Measurements from ENCODE around the gene EXOC3. TPM values are rescaled to one million over a fixed set of nuclear protein-coding genes. Genes with fewer than 3 reads are reported as not detected.
"Not testable (repeated sequence)": the region's sequence is repeated elsewhere in the genome, so short reads cannot be mapped to it uniquely, and the experiment has no call there.

Gene EXOC3
- total RNA-seq, 1 donor = 31.8 TPM

DNA sequence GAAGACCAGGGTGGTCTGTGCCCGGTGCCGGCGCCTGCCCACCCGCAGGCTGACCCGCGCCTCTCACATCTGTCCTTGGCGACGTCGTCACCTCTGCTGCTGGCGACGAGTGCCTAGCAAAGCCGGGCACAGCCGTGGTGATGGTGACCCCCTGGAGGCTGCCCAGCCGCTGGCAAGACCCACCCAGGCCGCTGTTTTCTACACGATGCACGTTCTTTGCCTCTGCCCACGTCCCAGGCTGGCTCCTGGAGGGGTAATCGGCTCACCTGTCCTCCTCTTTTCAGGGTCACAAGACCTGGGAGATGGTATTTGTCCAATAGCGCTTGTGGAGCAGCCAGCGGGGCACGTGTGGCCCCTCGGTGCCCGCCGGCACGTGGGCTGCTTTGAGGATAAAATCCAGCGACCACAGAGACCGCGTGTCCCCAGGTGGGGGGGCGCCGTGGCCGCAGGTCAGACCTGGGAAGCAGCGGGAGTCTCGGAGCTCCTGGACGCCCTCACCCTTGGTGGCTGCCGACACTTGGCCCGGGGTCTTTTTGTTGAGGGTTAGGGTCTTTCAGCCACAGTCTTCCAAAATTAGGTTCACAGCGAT lies 51.8 kb downstream of the EXOC3 start:
- Histone ChIP-seq H3K9me3 (ENCODE audit: low read depth, low read length) (no peaks in the 10 kb centered on the region), H3K4me3 (ENCODE audit: low read length) (no peak overlapping the region), H3K27me3 (ENCODE audit: insufficient read depth, low read length) (no peaks in the 10 kb centered on the region), H3K4me1 (ENCODE audit: insufficient read depth, low read length) (no peaks in the 10 kb centered on the region)

DNA sequence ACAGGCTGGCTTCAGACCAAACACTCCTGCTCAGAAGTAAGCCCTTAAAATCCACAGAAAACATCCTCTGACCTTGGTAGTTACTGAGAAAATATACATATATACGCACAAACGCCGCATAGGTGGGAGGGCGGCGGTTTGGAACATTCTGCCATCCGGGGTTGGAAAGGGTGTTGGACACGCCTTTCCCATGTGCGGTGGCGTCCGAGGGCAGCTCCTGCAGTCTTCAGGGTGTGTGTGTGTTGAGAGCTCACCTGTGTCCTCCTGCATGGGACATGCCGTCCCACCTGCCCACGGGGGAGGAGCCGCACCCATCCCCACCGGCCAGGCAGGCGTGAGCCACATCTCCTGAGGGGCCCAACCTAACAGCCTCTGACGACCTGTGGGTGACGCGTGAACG lies 53.1 kb downstream of the EXOC3 start:
- no peak overlapping the region for H3K4me3 ChIP-seq (ENCODE audit: low read length)
- no peaks in the 10 kb centered on the region for H3K9me3 ChIP-seq (ENCODE audit: low read depth, low read length)
- H3K27me3 ChIP-seq (ENCODE audit: insufficient read depth, low read length) = peaks cover under 1% of the 10 kb centered on the region
- H3K4me1 ChIP-seq (ENCODE audit: insufficient read depth, low read length) = no peaks in the 10 kb centered on the region

DNA sequence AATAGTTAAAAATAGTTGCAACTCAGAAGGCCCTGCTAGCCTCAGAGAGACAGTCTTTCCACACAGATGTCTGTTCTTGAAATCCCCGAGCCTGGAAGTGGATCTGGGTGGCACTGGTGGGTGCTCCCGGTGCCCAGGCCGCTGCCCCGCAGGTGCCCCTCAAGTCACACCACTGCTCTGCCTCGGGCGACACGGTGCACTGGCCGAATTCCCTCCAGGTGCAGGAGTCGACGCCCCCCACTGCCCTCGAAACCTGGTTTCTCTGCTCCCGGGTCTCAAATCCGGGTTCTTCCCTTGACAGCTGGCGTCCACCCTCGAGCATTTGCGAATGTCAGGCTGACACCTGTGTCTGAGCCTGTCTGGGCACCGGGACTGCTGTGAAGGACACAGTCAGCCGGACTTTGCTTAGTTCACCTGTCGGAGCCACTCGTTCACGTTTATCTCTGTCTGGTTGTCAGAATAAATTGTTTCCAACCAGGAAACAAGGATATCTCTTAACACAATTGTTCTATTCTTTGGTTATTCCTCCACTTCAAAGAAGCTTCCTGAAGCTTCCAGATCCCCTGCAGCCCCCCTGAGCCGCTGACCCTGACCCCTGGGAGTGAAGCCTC lies 54.2 kb downstream of the EXOC3 start:
- Histone ChIP-seq H3K4me1 (ENCODE audit: insufficient read depth, low read length) (no peaks in the 10 kb centered on the region), H3K27me3 (ENCODE audit: insufficient read depth, low read length) (peaks cover 6% of the 10 kb centered on the region), H3K4me3 (ENCODE audit: low read length) (no peak overlapping the region), H3K9me3 (ENCODE audit: low read depth, low read length) (no peaks in the 10 kb centered on the region)

DNA sequence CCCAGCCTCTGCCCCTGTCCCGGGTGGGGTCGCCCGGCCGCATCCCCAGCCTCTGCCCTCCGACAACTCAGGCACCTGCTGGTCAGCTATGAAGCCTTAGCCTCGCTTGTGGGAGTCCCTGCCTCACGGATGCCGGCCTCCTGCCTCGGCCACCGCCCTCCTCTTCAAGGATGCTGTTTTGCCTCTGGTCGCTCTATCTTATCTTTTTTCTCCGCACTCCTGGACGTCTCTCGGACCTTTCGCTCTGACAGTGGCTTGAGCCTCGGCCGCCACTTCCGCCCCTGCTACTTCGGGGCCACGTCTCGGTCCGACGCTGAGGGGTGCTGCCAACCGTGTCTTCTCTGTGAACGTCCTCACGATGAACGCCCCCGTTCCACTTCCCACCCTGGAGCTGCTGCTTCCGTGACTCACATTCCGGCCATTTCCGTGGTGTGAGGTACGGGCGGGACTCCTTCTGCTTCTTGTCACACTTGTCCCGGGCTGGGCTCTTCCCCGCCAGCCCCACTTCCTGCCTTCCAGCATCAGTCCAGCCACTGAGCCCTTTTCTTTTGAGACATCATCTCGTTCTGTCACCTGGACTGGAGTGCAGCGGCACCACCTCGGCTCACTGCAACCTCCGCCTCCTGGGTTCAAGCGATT lies 55.0 kb downstream of the EXOC3 start:
- no peak overlapping the region for H3K4me3 ChIP-seq (ENCODE audit: low read length)
- no peaks in the 10 kb centered on the region for H3K9me3 ChIP-seq (ENCODE audit: low read depth, low read length)
- peaks cover 9% of the 10 kb centered on the region for H3K27me3 ChIP-seq (ENCODE audit: insufficient read depth, low read length)
- no peaks in the 10 kb centered on the region for H3K4me1 ChIP-seq (ENCODE audit: insufficient read depth, low read length)

DNA sequence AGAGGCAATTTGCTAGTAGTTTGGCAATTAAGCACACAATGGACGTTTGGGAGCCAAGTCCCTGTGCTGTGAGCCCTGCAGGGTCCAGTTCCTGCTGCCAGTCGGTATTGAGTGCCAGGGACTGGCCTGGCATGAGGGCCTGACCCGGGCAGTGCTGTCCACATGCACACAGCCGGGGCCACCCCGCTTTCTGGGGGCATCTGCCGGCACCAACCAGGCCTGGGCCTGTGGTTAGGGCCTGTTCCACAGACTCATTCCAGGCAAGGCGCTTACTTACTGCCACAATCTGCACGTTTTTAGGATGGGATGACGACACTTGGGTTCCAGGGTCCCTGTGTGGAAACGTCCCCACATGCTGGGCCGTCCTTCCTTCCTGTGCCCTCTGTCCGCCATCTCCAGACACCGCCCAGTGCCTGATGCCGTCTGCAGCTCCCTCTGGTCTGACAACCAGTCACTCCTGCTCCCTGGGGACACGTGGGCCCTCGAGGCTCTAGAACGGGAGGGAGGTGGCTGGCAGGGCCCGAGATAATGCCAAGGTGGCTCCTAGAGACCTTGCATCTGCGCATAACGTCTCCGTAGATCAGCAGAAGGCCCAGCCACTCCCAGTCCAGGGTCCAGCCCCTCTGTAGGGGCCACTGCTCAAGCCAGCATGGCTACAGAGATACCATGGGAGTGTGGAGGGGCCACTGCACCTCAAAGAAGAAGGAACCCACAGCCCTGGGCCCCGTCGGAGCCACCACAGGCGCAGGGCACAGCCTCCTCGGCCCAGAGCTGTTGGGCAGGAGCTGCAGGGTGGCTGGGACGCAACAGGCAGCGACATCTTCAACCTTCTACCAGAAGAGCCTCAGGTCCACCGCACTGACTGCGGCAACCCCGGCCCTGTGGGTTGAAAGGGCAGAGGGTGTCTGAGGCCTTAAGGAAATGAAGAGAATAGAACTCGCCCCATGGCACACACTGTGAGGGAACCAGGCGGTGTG lies 56.5 kb downstream of the EXOC3 start:
- Histone ChIP-seq H3K4me3 (ENCODE audit: low read length) (no peak overlapping the region), H3K27me3 (ENCODE audit: insufficient read depth, low read length) (peaks cover 12% of the 10 kb centered on the region), H3K9me3 (ENCODE audit: low read depth, low read length) (no peaks in the 10 kb centered on the region), H3K4me1 (ENCODE audit: insufficient read depth, low read length) (no peaks in the 10 kb centered on the region)

DNA sequence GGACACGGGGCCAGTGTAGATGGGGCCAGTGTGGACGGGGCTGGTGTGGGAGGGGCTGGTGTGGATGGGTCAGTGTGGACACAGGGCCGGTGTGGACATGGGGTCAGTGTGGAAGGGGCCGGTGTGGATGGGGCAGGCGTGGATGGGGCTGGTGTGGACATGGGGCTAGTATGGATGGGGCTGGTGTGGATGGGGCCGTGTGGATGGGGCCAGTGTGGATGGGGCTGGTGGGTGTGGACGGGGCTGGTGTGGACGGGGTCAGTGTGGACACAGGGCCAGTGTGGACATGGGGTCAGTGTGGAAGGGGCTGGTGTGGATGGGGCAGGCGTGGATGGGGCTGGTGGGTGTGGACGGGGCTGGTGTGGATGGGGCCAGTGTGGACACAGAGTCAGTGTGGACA lies 57.5 kb downstream of the EXOC3 start:
- no peaks in the 10 kb centered on the region for H3K4me1 ChIP-seq (ENCODE audit: insufficient read depth, low read length)
- no peaks in the 10 kb centered on the region for H3K9me3 ChIP-seq (ENCODE audit: low read depth, low read length)
- peaks cover 12% of the 10 kb centered on the region for H3K27me3 ChIP-seq (ENCODE audit: insufficient read depth, low read length)
- H3K4me3 ChIP-seq (ENCODE audit: low read length) = no peak overlapping the region

DNA sequence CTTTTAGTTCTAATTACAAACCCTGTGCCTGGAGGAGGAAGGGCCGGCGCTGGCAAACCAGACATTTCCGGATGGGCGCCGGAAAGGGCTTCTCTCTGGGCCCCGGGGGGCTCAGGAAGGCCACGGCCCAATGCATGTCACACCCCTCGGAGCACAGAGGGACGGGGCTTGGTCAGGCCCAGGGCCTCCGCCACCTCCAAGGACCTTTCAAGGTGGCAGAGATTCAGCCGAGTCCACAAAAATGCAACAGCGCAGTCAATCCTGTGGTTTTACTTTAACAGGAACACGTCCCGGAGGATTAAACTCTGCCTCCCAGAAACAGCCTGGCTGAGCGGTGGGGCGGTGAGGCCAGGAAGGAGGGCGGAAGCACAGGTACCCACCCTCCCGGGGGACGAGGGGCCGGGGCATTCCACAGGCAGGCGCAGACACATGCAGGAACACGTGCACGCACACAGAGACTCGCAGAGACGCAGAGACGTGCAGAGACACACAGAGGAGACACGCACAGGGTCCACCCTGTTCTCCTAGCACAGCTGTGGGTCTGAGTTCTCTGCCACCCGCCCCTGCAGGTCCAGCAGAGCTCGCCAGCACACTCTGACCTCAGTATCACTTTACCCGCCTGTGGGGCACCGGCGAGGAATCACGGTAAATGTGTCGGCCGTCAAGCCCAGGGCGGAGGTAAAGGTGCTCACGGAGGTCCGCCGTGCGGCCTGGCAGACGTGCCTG lies 58.3 kb downstream of the EXOC3 start:
- Histone ChIP-seq H3K27me3 (ENCODE audit: insufficient read depth, low read length) (peaks cover 12% of the 10 kb centered on the region), H3K4me3 (ENCODE audit: low read length) (no peak overlapping the region), H3K4me1 (ENCODE audit: insufficient read depth, low read length) (no peaks in the 10 kb centered on the region), H3K9me3 (ENCODE audit: low read depth, low read length) (no peaks in the 10 kb centered on the region)

DNA sequence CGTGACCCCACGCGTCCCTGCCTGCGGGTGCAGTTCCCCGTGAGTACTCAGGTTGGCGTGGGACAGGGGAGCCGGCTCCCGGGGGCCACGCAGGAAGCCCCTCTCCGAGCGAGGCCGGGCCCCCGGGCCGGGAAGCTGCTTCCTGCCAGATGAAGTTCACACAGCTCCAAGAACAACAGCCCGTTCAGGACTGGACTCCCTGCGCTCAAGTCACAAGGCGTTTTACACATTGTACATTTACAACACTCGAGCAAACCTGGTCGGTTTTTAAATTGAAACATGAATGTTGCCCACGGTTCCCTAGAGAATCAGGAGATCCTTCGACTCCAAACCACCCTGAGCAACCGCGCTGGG lies 58.8 kb downstream of the EXOC3 start:
- no peaks in the 10 kb centered on the region for H3K9me3 ChIP-seq (ENCODE audit: low read depth, low read length)
- H3K4me3 ChIP-seq (ENCODE audit: low read length) = no peak overlapping the region
- H3K4me1 ChIP-seq (ENCODE audit: insufficient read depth, low read length) = no peaks in the 10 kb centered on the region
- peaks cover 12% of the 10 kb centered on the region for H3K27me3 ChIP-seq (ENCODE audit: insufficient read depth, low read length)

DNA sequence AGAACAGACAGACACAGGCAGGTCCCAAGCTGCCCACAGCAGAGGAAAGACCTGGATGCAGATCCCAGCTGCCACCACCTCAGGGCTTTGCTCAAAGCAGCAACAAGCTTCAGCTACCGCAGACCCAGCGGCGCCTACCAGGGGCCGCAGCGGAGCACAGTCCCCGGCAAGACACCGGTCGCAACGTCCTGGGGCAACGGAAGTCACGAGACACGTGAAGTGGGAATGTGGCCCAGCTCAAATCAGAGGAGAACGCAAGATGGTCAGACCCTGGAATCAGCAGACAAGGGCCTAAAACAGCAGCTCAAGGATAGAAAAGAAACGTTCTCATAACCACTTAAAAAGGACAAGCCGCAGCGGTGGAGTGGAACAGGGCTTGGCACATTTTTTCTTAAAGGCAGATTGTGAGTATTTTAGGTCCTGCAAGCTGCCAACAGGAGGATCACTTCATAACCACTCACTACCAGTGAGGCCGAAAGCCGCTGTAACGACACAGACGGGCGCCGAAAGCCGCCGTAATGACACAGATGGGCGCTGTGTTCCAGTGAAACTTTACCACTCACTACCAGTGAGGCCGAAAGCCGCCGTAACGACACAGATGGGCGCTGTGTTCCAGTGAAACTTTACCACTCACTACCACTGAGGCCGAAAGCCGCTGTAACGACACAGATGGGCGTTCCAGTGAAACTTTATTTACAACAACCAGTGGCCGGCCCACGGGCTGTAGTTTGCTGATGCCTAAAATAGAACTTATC lies 59.5 kb downstream of the EXOC3 start:
- H3K9me3 ChIP-seq (ENCODE audit: low read depth, low read length) = no peaks in the 10 kb centered on the region
- peaks cover 12% of the 10 kb centered on the region for H3K27me3 ChIP-seq (ENCODE audit: insufficient read depth, low read length)
- H3K4me3 ChIP-seq (ENCODE audit: low read length) = no peak overlapping the region
- no peaks in the 10 kb centered on the region for H3K4me1 ChIP-seq (ENCODE audit: insufficient read depth, low read length)

DNA sequence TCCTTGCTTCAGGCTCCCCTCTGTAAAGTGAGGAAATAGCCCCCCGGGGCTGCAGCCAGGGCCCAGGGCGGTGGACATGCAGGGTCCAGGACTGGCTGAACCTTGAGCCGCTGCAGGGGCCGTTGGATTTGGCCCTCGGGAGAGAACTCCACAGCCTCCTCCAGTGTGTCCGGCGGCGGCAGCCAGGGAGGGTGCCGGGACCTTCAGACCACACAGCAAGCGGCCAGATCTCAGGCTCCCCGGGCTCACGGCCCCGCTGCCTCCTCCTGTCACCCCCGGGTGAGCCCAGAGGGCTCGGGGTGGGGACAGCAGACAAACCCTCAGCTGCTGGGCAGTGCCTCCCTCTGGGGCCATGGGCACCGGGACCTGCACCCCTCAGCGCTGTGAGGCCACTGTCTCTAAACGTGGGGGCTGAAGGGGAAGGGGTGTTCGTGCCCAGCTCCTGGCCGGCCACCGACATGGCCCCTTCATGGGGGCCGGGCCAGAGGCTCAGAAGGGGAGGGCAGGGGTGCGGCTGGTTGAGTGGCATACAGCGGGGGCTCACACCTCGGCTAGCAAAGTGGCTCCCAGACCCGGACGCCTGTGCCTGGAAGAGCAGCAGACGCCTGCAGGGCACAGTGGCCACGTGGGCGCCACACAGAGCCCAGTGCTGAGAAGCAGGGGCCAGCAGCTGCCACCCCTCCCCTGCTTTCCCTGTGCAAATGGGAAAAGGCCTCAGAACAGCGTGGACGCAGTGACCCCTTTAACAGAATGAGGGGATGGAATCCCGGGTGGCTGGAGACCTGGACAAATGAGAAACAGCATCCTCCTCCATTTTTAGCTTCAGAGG lies 61.6 kb downstream of the EXOC3 start:
- Histone ChIP-seq H3K27me3 (ENCODE audit: insufficient read depth, low read length) (peaks cover 12% of the 10 kb centered on the region), H3K9me3 (ENCODE audit: low read depth, low read length) (no peaks in the 10 kb centered on the region), H3K4me3 (ENCODE audit: low read length) (no peak overlapping the region), H3K4me1 (ENCODE audit: insufficient read depth, low read length) (no peaks in the 10 kb centered on the region)

DNA sequence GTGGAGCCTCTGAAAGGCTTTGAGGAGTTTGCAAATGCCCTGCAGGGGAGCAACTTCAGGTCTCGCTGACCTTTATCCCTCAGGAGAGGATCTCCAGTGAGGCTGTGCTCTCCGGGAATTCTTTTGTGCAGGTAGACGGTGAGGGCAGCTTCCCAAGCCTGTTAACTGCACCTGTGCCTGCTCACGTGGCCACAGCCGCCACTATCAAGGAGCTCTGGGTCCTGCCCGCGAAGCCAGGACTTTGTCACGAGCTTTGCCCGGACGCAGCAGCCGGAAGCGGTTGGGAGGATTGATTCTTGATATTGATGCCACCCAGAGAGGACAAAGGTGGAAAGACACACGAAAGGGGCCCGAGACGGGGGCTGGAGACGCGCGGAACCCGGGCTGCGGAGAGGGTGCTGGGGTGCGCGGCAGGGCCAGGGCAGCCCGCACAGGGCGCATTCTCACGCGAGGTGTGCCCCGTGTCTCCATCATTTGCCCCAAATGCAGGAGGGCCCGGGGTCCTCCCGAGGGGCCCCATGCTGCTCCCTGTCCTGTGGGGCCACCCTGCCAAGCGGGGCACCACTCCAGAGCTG lies 63.1 kb downstream of the EXOC3 start:
- H3K9me3 ChIP-seq (ENCODE audit: low read depth, low read length) = no peaks in the 10 kb centered on the region
- H3K4me3 ChIP-seq (ENCODE audit: low read length) = no peak overlapping the region
- H3K27me3 ChIP-seq (ENCODE audit: insufficient read depth, low read length) = peaks cover 11% of the 10 kb centered on the region
- H3K4me1 ChIP-seq (ENCODE audit: insufficient read depth, low read length) = no peaks in the 10 kb centered on the region

DNA sequence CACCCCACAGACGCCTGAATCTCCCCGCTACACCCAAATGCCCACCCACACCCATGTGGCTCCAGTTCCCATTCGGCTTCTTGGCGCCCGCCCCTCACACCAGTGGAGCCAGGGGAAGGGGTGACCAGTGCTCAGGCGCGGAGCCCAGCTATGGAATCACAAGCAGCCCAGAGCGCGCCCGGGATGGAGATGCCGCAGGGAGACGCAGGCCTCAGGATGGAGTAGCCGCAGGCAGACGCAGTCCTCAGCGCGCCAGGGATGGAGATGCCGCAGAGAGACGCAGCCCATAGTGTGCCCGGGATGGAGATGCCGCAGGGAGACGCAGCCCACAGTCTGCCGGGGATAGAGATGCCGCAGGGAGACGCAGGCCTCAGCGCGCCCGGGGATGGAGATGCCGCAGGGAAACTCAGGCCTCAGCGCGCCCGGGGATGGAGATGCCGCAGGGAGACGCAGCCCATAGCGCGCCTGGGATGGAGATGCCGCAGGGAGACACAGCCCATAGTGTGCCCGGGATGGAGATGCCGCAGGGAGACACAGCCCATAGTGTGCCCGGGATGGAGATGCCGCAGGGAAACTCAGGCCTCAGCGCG lies 65.1 kb downstream of the EXOC3 start:
- H3K9me3 ChIP-seq (ENCODE audit: low read depth, low read length); H3K4me3 ChIP-seq (ENCODE audit: low read length); H3K27me3 ChIP-seq (ENCODE audit: insufficient read depth, low read length); H3K4me1 ChIP-seq (ENCODE audit: insufficient read depth, low read length): not testable (repeated sequence)

DNA sequence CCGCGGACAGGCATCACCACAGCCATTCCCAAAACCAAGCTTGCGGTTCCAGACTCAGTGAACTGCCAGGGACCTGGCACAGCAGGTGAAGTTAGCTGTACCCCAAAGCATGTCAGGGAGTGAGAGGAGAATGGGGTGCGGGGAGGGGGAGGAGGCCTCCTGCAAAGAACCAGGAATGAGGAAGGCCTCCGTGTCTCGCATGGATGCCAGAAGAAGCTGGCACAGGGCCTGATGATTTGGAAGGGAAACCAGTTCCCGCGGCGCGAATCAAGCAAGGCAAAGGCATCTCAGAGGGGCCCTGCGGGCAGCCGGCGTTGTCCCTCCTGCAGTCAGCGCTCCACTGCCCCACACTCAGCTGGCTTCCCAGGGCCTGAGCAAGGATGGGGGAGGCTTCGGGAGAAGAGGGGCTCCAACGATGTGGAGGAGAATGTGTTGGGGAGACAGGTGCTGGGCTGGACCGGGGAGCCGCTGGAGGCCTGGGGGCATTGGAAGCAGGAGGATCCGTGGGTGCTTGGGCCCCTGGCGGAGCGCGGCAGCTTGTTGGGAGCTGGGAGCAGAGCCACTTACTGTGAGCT lies 66.7 kb downstream of the EXOC3 start:
- Histone ChIP-seq H3K4me3 (ENCODE audit: low read length) (no peak overlapping the region), H3K9me3 (ENCODE audit: low read depth, low read length) (no peaks in the 10 kb centered on the region), H3K27me3 (ENCODE audit: insufficient read depth, low read length) (no peaks in the 10 kb centered on the region), H3K4me1 (ENCODE audit: insufficient read depth, low read length) (no peaks in the 10 kb centered on the region)

All from mononuclear cell (primary cell).